ENCODE results near the gene NFIB. TPM values are rescaled to one million over a fixed set of nuclear protein-coding genes. Genes with fewer than 3 reads are reported as not detected.

Gene NFIB
- total RNA-seq, 1 donor from 2014 or later, result 1.5 TPM

GRCh38 chr9:14288433-14288832, 25.5 kb downstream of the NFIB start:
- no peak overlapping the region for H3K4me3 Mint-ChIP-seq (ENCODE audit: unreplicated experiment)
- H3K36me3 Mint-ChIP-seq (ENCODE audit: unreplicated experiment), result no peaks in the 10 kb centered on the region
- no peaks in the 10 kb centered on the region for H3K9me3 Mint-ChIP-seq (ENCODE audit: unreplicated experiment)
- no peak for DNase-seq
- no peaks in the 10 kb centered on the region for H3K4me1 Mint-ChIP-seq (ENCODE audit: low read depth, unreplicated experiment)
- H3K27ac Mint-ChIP-seq (ENCODE audit: unreplicated experiment), result no peak overlapping the region
- H3K27me3 Mint-ChIP-seq (ENCODE audit: unreplicated experiment), result peaks cover 2% of the 10 kb centered on the region
- TF ChIP-seq, protein P1, sequence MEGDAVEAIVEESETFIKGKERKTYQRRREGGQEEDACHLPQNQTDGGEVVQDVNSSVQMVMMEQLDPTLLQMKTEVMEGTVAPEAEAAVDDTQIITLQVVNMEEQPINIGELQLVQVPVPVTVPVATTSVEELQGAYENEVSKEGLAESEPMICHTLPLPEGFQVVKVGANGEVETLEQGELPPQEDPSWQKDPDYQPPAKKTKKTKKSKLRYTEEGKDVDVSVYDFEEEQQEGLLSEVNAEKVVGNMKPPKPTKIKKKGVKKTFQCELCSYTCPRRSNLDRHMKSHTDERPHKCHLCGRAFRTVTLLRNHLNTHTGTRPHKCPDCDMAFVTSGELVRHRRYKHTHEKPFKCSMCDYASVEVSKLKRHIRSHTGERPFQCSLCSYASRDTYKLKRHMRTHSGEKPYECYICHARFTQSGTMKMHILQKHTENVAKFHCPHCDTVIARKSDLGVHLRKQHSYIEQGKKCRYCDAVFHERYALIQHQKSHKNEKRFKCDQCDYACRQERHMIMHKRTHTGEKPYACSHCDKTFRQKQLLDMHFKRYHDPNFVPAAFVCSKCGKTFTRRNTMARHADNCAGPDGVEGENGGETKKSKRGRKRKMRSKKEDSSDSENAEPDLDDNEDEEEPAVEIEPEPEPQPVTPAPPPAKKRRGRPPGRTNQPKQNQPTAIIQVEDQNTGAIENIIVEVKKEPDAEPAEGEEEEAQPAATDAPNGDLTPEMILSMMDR (IDR thresholded peaks at IDR 0.05; ENCODE audit: partially characterized antibody, unreplicated experiment), result no peak

GRCh38 chr9:14286121-14286520, 27.8 kb downstream of the NFIB start:
- Mint-ChIP-seq H3K4me3 (ENCODE audit: unreplicated experiment) (no peak overlapping the region), H3K9me3 (ENCODE audit: unreplicated experiment) (no peaks in the 10 kb centered on the region), H3K27ac (ENCODE audit: unreplicated experiment) (no peak overlapping the region), H3K27me3 (ENCODE audit: unreplicated experiment) (peaks cover 2% of the 10 kb centered on the region), H3K36me3 (ENCODE audit: unreplicated experiment) (no peaks in the 10 kb centered on the region), H3K4me1 (ENCODE audit: low read depth, unreplicated experiment) (no peaks in the 10 kb centered on the region)
- TF ChIP-seq, protein P1 (IDR thresholded peaks at IDR 0.05; ENCODE audit: partially characterized antibody, unreplicated experiment), result no peak
- DNase-seq, result no peak

DNA sequence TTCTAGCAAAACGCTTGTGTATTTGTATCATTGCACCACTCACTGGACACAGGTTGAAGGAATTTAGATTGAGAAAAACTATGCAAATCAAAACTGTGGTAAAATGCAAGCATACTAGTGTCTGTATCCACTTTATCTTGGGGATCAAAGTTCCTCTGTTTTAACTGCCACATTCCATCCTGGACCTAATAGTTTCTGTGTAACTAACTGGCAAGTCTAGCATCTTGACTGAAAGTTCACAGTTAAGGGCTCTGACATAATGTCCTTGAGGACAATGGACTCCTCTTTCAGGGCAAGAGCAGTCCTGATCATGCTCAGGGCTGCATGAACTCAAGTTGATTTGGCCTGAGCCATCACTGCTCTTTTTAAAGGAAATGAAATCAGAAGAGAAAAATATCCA, 30.7 kb downstream of the NFIB start:
- TF ChIP-seq, protein P1 (IDR thresholded peaks at IDR 0.05; ENCODE audit: partially characterized antibody, unreplicated experiment), result no peak
- H3K9me3 Mint-ChIP-seq (ENCODE audit: unreplicated experiment), result no peaks in the 10 kb centered on the region
- no peak overlapping the region for H3K27ac Mint-ChIP-seq (ENCODE audit: unreplicated experiment)
- no peak overlapping the region for H3K4me3 Mint-ChIP-seq (ENCODE audit: unreplicated experiment)
- no peaks in the 10 kb centered on the region for H3K27me3 Mint-ChIP-seq (ENCODE audit: unreplicated experiment)
- H3K4me1 Mint-ChIP-seq (ENCODE audit: low read depth, unreplicated experiment), result no peaks in the 10 kb centered on the region
- H3K36me3 Mint-ChIP-seq (ENCODE audit: unreplicated experiment), result no peaks in the 10 kb centered on the region
- DNase-seq, result no peak

DNA sequence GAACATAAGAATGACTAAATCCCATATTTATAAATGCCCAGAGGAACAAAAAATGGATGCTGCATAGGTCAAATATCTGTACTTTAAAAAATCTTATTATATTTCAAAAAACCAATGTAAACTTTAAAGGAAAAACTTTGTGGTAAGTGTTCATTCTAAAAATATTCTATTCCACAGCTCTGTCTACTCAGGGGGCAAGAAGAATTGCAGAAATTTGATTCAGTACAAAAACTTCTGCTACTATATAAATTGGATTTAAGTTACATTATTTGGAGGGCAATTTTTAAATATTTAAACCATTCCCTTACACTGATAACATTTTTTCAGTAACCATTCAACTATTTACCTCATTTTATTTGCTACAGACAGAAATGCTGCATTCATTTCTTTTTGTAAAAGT, 32.1 kb downstream of the NFIB start:
- no peak for DNase-seq
- no peaks in the 10 kb centered on the region for H3K4me1 Mint-ChIP-seq (ENCODE audit: low read depth, unreplicated experiment)
- H3K4me3 Mint-ChIP-seq (ENCODE audit: unreplicated experiment), result no peak overlapping the region
- no peaks in the 10 kb centered on the region for H3K27me3 Mint-ChIP-seq (ENCODE audit: unreplicated experiment)
- no peaks in the 10 kb centered on the region for H3K9me3 Mint-ChIP-seq (ENCODE audit: unreplicated experiment)
- no peaks in the 10 kb centered on the region for H3K36me3 Mint-ChIP-seq (ENCODE audit: unreplicated experiment)
- no peak overlapping the region for H3K27ac Mint-ChIP-seq (ENCODE audit: unreplicated experiment)
- TF ChIP-seq, protein P1 (IDR thresholded peaks at IDR 0.05; ENCODE audit: partially characterized antibody, unreplicated experiment), result no peak

- TF ChIP-seq, protein P1 (IDR thresholded peaks at IDR 0.05; ENCODE audit: partially characterized antibody, unreplicated experiment), result no peak
- no peak for DNase-seq
- Mint-ChIP-seq H3K4me3 (ENCODE audit: unreplicated experiment) (no peak overlapping the region), H3K27ac (ENCODE audit: unreplicated experiment) (no peak overlapping the region), H3K4me1 (ENCODE audit: low read depth, unreplicated experiment) (no peaks in the 10 kb centered on the region), H3K36me3 (ENCODE audit: unreplicated experiment) (no peaks in the 10 kb centered on the region), H3K9me3 (ENCODE audit: unreplicated experiment) (no peaks in the 10 kb centered on the region), H3K27me3 (ENCODE audit: unreplicated experiment) (no peaks in the 10 kb centered on the region)
Measured at GRCh38 chr9:14281136-14281795, 32.7 kb downstream of the NFIB start.

All from glutamatergic neuron (in vitro differentiated cells).